Thyroid gland (tissue), 4 donors: ENCODE results near the gene TRMU. TPM values are rescaled to one million over a fixed set of nuclear protein-coding genes. Genes with fewer than 3 reads are reported as not detected.

Experiments used
- DNase-seq, 2 donors: peaks; one replicate each; pipeline ENCODE4 v3.0.0-alpha.2; 2019
- H3K27ac ChIP-seq, 3 donors: fragments of 200-600 bp; sonication (generic); 1 replicate in 2 of 3; 2 replicates in 1 of 3; pipeline ENCODE4 v1.5.1; 2016 to 2019; ENCODE audit warnings: mild to moderate bottlenecking in 1 of 3, moderate library complexity in 1 of 3
- H3K27me3 ChIP-seq: fragments of 200-600 bp; sonication (generic); one replicate; pipeline ENCODE4 v1.5.1; 2019
- H3K36me3 ChIP-seq, 2 donors: fragments of 200-600 bp; sonication (generic); one replicate each; pipeline ENCODE4 v1.5.1; 2016 to 2019
- H3K4me1 ChIP-seq, 2 donors: fragments of 200-600 bp; sonication (generic); one replicate each; pipeline ENCODE4 v1.5.1; 2017 to 2019
- H3K4me3 ChIP-seq, 3 donors: fragments of 200-600 bp; sonication (generic); replicated peaks in 1 of 3; 1 replicate in 2 of 3; 2 replicates in 1 of 3; pipeline ENCODE4 v1.5.1; 2016; ENCODE audit warnings: mild to moderate bottlenecking in 1 of 3
- H3K9me3 ChIP-seq: fragments of 200-600 bp; sonication (generic); one replicate; pipeline ENCODE4 v1.5.1; 2017
- CTCF ChIP-seq, 6 experiments: fragments of 200-600 bp in 3 of 6; fragments of 450-650 bp in 3 of 6; sonication (generic) in 3 of 6; IDR thresholded peaks; one replicate each; pipeline ENCODE4 v1.5.1; 2016 to 2019; ENCODE audit warnings: antibody characterized with exemption in 6 of 6, mild to moderate bottlenecking in 2 of 6, inconsistent platforms in 1 of 6, moderate library complexity in 1 of 6
- POLR2A ChIP-seq, 2 donors: fragments of 450-650 bp; IDR thresholded peaks; one replicate each; pipeline ENCODE4 v1.6.1; 2017; ENCODE audit warnings: antibody characterized with exemption in 2 of 2, mild to moderate bottlenecking in 2 of 2, moderate library complexity in 1 of 2
- WGBS, 2 donors: methylation state at CpG; one replicate each; pipeline ENCODE4 v1.1.5; 2017; 5-methylcytosine and 5-hydroxymethylcytosine counted together
- intact Hi-C: fragments of 100-400 bp; cut with DNase I; formaldehyde crosslinking; loops from one replicate; pipeline ENCODE4 v1.15.1; 2023
- total RNA-seq, 4 donors: library from RNA; depleted of rRNA; stranded (reverse); fragments of >200 nt; gene quantifications; one replicate each; pipeline ENCODE4 v1.2.3, GENCODE V29; 2016

Gene TRMU
- total RNA-seq, 4 donors from 2014 or later = 30.7 to 113 (median 49.0) TPM

- Histone ChIP-seq H3K9me3 (no peaks in the 10 kb centered on the region), H3K36me3 (no peaks in the 10 kb centered on the region), H3K27ac (no peak overlapping the region), H3K27me3 (no peaks in the 10 kb centered on the region), H3K4me3 (no peak overlapping the region), H3K4me1 (no peaks in the 10 kb centered on the region)
- 95% methylated on average over 15 of the region's 15 CpGs for WGBS, 2 donors
- intact Hi-C loops = no loop called here
- DNase-seq = no peak
- TF ChIP-seq CTCF (IDR thresholded peaks at IDR 0.05) (no peak), POLR2A (IDR thresholded peaks at IDR 0.05) (no peak)
Observed at GRCh38 chr22:46322711-46323110, 12.8 kb upstream of the TRMU start.

GRCh38 chr22:46323162-46323561 lies 12.4 kb upstream of the TRMU start:
- Histone ChIP-seq H3K36me3 (no peaks in the 10 kb centered on the region), H3K27ac (no peak overlapping the region), H3K27me3 (no peaks in the 10 kb centered on the region), H3K9me3 (no peaks in the 10 kb centered on the region), H3K4me1 (no peaks in the 10 kb centered on the region), H3K4me3 (no peak overlapping the region)
- WGBS, 2 donors = 95 to 98% methylated on average over 19 of the region's 19 CpGs
- intact Hi-C loops = no loop called here
- TF ChIP-seq POLR2A (IDR thresholded peaks at IDR 0.05) = no peak
- no peak for TF ChIP-seq CTCF (IDR thresholded peaks at IDR 0.05)
- DNase-seq = no peak

GRCh38 chr22:46326066-46326680 lies 9.3 kb upstream of the TRMU start:
- 91 to 98% methylated on average over 22 of the region's 23 CpGs for WGBS, 2 donors

GRCh38 chr22:46327691-46328465 lies 7.6 kb upstream of the TRMU start:
- no peak for TF ChIP-seq POLR2A (IDR thresholded peaks at IDR 0.05)
- TF ChIP-seq CTCF (IDR thresholded peaks at IDR 0.05) = no peak
- intact Hi-C loops = no loop called here
- Histone ChIP-seq H3K4me1 (no peaks in the 10 kb centered on the region), H3K36me3 (no peaks in the 10 kb centered on the region), H3K4me3 (no peak overlapping the region), H3K27ac (no peak overlapping the region), H3K9me3 (no peaks in the 10 kb centered on the region), H3K27me3 (no peaks in the 10 kb centered on the region)
- DNase-seq = no peak
- 95% methylated on average over 12 to 13 of the region's 13 CpGs for WGBS, 2 donors

More at GRCh38 chr22:46326066-46326680, 9.3 kb upstream of the TRMU start:
- Histone ChIP-seq H3K4me1 (no peaks in the 10 kb centered on the region), H3K36me3 (no peaks in the 10 kb centered on the region), H3K27me3 (no peaks in the 10 kb centered on the region), H3K4me3 (no peak overlapping the region), H3K27ac (no peak overlapping the region), H3K9me3 (no peaks in the 10 kb centered on the region)
- TF ChIP-seq POLR2A (IDR thresholded peaks at IDR 0.05) (no peak), CTCF (IDR thresholded peaks at IDR 0.05) (no peak)
- no peak for DNase-seq
- intact Hi-C loops = no loop called here

- no peak for DNase-seq
- no peaks in the 10 kb centered on the region for H3K4me1 ChIP-seq
- H3K27me3 ChIP-seq = no peaks in the 10 kb centered on the region
- no peak for TF ChIP-seq CTCF (IDR thresholded peaks at IDR 0.05)
- TF ChIP-seq POLR2A (IDR thresholded peaks at IDR 0.05) = no peak
- H3K9me3 ChIP-seq = no peaks in the 10 kb centered on the region
- intact Hi-C loops = no loop called here
- no peak overlapping the region for H3K27ac ChIP-seq
- 97 to 98% methylated on average over 11 of the region's 11 CpGs for whole genome bisulfite sequencing, 2 donors
- H3K36me3 ChIP-seq = no peaks in the 10 kb centered on the region
- H3K4me3 ChIP-seq = no peak overlapping the region
Observed at GRCh38 chr22:46328797-46329196, 6.7 kb upstream of the TRMU start.
